ENCODE measurements around the gene TIMM50. TPM values are rescaled to one million over a fixed set of nuclear protein-coding genes. Genes with fewer than 3 reads are reported as not detected.
A peak's percentile ranks its signal among the peaks of the same experiment; 100 is the strongest.

Gene TIMM50
- 10 to 100 TPM; 74.4 to 86.5 (median 77.2) TPM for polyA plus RNA-seq (ENCODE audit: insufficient read length in 3 of 3)
- long read RNA-seq, donor 1, transcript TIMM50-201 (11 exons, 1,612 nt) = major isoform, 17 of 33 reads
- long read RNA-seq, donor 1, transcript TIMM50-205 (1 exons, 2,274 nt) = minor isoform, 13 of 33 reads
- long read RNA-seq, donor 1, partial matches to known transcripts = 0 of 33 reads
- long read RNA-seq, donor 1, other reads (novel, unspliced or antisense) = 0 of 33 reads
- long read RNA-seq, donor 2, transcript TIMM50-201 (11 exons, 1,612 nt) = major isoform, 16 of 33 reads
- long read RNA-seq, donor 2, transcript TIMM50-205 (1 exons, 2,274 nt) = minor isoform, 14 of 33 reads
- long read RNA-seq, donor 2, partial matches to known transcripts = 0 of 33 reads
- long read RNA-seq, donor 2, other reads (novel, unspliced or antisense) = 0 of 33 reads
- long read RNA-seq, donor 3, transcript TIMM50-205 (1 exons, 2,274 nt) = minor isoform, 23 of 63 reads
- long read RNA-seq, donor 3, transcript TIMM50-201 (11 exons, 1,612 nt) = major isoform, 32 of 63 reads
- long read RNA-seq, donor 3, partial matches to known transcripts = 6 of 63 reads
- long read RNA-seq, donor 3, other reads (novel, unspliced or antisense) = 0 of 63 reads
- long read RNA-seq, donor 4, transcript TIMM50-205 (1 exons, 2,274 nt) = minor isoform, 8 of 34 reads
- long read RNA-seq, donor 4, transcript TIMM50-201 (11 exons, 1,612 nt) = major isoform, 22 of 34 reads
- long read RNA-seq, donor 4, partial matches to known transcripts = 0 of 34 reads
- long read RNA-seq, donor 4, other reads (novel, unspliced or antisense) = 0 of 34 reads
- long read RNA-seq, donor 5, transcript TIMM50-205 (1 exons, 2,274 nt) = major isoform, 41 of 79 reads
- long read RNA-seq, donor 5, transcript TIMM50-201 (11 exons, 1,612 nt) = minor isoform, 33 of 79 reads
- long read RNA-seq, donor 5, partial matches to known transcripts = 0 of 79 reads
- long read RNA-seq, donor 5, other reads (novel, unspliced or antisense) = 0 of 79 reads
- long read RNA-seq, donor 6, transcript TIMM50-201 (11 exons, 1,612 nt) = minor isoform, 13 of 45 reads
- long read RNA-seq, donor 6, transcript TIMM50-205 (1 exons, 2,274 nt) = major isoform, 30 of 45 reads
- long read RNA-seq, donor 6, partial matches to known transcripts = 0 of 45 reads
- long read RNA-seq, donor 6, other reads (novel, unspliced or antisense) = 0 of 45 reads
- long read RNA-seq, donor 7, transcript TIMM50-205 (1 exons, 2,274 nt) = minor isoform, 14 of 36 reads
- long read RNA-seq, donor 7, transcript TIMM50-201 (11 exons, 1,612 nt) = major isoform, 18 of 36 reads
- long read RNA-seq, donor 7, partial matches to known transcripts = 0 of 36 reads
- long read RNA-seq, donor 7, other reads (novel, unspliced or antisense) = 0 of 36 reads
- long read RNA-seq, donor 8, transcript TIMM50-205 (1 exons, 2,274 nt) = major isoform, 36 of 67 reads
- long read RNA-seq, donor 8, transcript TIMM50-206 (5 exons, 2,576 nt) = minor isoform, 6 of 67 reads
- long read RNA-seq, donor 8, transcript TIMM50-201 (11 exons, 1,612 nt) = minor isoform, 22 of 67 reads
- long read RNA-seq, donor 8, partial matches to known transcripts = 0 of 67 reads
- long read RNA-seq, donor 8, other reads (novel, unspliced or antisense) = 0 of 67 reads
- long read RNA-seq, donor 9, transcript TIMM50-201 (11 exons, 1,612 nt) = major isoform, 18 of 39 reads
- long read RNA-seq, donor 9, transcript TIMM50-205 (1 exons, 2,274 nt) = major isoform, 18 of 39 reads
- long read RNA-seq, donor 9, partial matches to known transcripts = 0 of 39 reads
- long read RNA-seq, donor 9, other reads (novel, unspliced or antisense) = 0 of 39 reads
- long read RNA-seq, donor 10, transcript TIMM50-201 (11 exons, 1,612 nt) = minor isoform, 19 of 50 reads
- long read RNA-seq, donor 10, transcript TIMM50-205 (1 exons, 2,274 nt) = major isoform, 28 of 50 reads
- long read RNA-seq, donor 10, partial matches to known transcripts = 0 of 50 reads
- long read RNA-seq, donor 10, other reads (novel, unspliced or antisense) = 0 of 50 reads
- long read RNA-seq, donor 11, transcript TIMM50-205 (1 exons, 2,274 nt) = minor isoform, 12 of 29 reads
- long read RNA-seq, donor 11, transcript TIMM50-201 (11 exons, 1,612 nt) = major isoform, 16 of 29 reads
- long read RNA-seq, donor 11, partial matches to known transcripts = 0 of 29 reads
- long read RNA-seq, donor 11, other reads (novel, unspliced or antisense) = 0 of 29 reads
- long read RNA-seq, donor 12, transcript TIMM50-201 (11 exons, 1,612 nt) = minor isoform, 5 of 20 reads
- long read RNA-seq, donor 12, transcript TIMM50-205 (1 exons, 2,274 nt) = major isoform, 11 of 20 reads
- long read RNA-seq, donor 12, partial matches to known transcripts = 0 of 20 reads
- long read RNA-seq, donor 12, other reads (novel, unspliced or antisense) = 0 of 20 reads
- long read RNA-seq, donor 13, transcript TIMM50-201 (11 exons, 1,612 nt) = major isoform, 51 of 94 reads
- long read RNA-seq, donor 13, transcript TIMM50-205 (1 exons, 2,274 nt) = minor isoform, 39 of 94 reads
- long read RNA-seq, donor 13, partial matches to known transcripts = 0 of 94 reads
- long read RNA-seq, donor 13, other reads (novel, unspliced or antisense) = 0 of 94 reads
- long read RNA-seq, donor 14, transcript TIMM50-201 (11 exons, 1,612 nt) = major isoform, 17 of 32 reads
- long read RNA-seq, donor 14, transcript TIMM50-205 (1 exons, 2,274 nt) = minor isoform, 13 of 32 reads
- long read RNA-seq, donor 14, partial matches to known transcripts = 0 of 32 reads
- long read RNA-seq, donor 14, other reads (novel, unspliced or antisense) = 0 of 32 reads
- long read RNA-seq, donor 15, transcript TIMM50-201 (11 exons, 1,612 nt) = minor isoform, 8 of 20 reads
- long read RNA-seq, donor 15, transcript TIMM50-205 (1 exons, 2,274 nt) = major isoform, 9 of 20 reads
- long read RNA-seq, donor 15, partial matches to known transcripts = 0 of 20 reads
- long read RNA-seq, donor 15, other reads (novel, unspliced or antisense) = 0 of 20 reads
- long read RNA-seq, donor 16, transcript TIMM50-201 (11 exons, 1,612 nt) = minor isoform, 50 of 134 reads
- long read RNA-seq, donor 16, transcript TIMM50-205 (1 exons, 2,274 nt) = major isoform, 56 of 134 reads
- long read RNA-seq, donor 16, partial matches to known transcripts = 15 of 134 reads
- long read RNA-seq, donor 16, other reads (novel, unspliced or antisense) = 7 of 134 reads

DNA sequence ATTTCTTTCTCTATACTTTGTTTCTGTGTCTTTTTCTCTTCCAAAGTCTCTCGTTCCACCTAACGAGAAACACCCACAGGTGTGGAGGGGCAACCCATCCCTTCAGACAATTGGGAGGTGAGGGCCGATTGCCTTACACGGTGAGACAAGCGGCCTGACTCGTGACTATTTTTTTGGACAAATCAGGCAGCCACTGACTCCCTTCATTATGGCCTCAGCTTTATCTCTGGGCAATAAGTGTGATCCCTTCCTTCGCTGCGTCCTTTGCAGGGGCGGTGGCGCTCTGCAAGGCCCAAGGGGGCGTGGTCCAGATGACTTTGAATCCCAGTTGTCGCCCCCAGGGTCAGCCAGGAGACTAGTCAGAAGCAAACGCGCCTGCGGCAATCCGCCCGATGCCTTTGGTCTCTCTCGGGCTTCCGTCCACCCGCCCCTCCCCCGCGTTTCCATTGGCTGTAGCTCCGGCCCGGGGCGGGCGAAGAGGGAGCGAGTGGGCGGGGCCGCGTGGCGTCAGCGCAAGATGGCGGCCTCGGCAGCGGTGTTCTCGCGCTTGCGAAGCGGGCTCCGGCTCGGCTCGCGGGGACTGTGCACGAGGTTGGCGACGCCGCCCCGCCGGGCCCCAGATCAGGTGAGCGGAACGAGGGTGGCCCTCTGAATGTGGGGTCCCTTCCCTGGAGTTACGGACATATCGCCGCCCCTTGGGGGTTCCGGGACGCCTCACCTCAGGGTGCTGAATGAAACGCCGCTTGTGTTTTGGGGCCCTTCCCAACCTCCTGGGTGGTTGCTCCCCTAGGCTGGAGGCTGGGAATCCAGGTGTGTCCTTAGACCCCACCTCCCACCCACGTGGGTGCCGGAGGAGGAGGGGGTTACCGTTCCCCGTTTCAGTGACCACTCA lies at the start of gene TIMM50:
Gene TIMM50, plus strand, starts transcription at position 502 of the 892 bp plus-strand sequence. Its CDS starts 16 bp downstream, at position 518.
- peak; percentile 84 to 96 (median 91) for DNase-seq (ENCODE audit: extremely low read depth in 1 of 11, low read depth in 9 of 11, low spot score in 4 of 11)

DNA sequence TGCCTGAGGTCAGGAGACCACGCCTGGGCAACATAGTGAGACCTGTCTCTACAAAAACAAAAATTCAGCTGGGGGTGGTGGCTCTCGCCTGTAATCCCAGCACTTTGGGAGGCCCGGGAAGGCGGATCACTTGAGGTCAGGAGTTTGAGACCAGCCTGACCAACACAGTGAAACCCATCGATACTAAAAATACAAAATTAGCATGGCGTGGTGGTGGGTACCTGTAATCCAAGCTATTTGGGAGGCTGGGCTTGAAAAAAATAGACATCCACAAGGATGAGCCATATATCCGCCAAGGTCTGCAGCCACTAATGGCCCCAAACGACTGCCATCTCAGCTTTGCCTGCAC lies 48.0 kb upstream of the TIMM50 start:
- no peak for DNase-seq (ENCODE audit: extremely low read depth in 1 of 11, low read depth in 9 of 11, low spot score in 4 of 11)

DNA sequence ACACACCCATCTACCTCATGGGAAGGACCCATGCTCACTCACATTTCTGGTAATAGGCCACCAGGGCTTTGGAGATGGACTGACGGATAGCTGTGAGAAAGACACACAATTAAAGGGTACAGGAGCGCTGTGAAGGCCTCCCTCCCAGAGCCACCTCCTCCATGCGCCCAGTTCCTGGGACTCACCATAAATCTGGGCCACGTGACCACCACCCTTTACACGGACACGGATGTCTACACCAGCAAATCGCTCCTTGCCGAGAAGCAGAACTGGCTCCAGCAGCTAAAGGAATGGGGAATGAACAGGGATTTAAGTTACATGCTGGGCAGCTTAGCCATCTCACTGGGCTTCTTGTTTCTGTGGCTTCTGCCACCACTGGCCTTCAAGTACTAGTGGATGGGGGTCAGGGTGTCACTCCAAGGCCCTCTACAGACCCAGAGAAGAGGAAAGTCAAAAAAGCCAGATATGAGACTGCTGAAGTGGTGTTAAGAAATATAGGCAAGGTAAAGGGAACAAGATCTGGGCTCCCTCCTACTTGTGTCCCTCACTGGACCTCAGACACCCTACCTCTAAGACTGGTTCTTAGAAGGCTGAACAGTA lies 47.1 kb upstream of the TIMM50 start:
- DNase-seq (ENCODE audit: extremely low read depth in 1 of 11, low read depth in 9 of 11, low spot score in 4 of 11) = no peak

DNA sequence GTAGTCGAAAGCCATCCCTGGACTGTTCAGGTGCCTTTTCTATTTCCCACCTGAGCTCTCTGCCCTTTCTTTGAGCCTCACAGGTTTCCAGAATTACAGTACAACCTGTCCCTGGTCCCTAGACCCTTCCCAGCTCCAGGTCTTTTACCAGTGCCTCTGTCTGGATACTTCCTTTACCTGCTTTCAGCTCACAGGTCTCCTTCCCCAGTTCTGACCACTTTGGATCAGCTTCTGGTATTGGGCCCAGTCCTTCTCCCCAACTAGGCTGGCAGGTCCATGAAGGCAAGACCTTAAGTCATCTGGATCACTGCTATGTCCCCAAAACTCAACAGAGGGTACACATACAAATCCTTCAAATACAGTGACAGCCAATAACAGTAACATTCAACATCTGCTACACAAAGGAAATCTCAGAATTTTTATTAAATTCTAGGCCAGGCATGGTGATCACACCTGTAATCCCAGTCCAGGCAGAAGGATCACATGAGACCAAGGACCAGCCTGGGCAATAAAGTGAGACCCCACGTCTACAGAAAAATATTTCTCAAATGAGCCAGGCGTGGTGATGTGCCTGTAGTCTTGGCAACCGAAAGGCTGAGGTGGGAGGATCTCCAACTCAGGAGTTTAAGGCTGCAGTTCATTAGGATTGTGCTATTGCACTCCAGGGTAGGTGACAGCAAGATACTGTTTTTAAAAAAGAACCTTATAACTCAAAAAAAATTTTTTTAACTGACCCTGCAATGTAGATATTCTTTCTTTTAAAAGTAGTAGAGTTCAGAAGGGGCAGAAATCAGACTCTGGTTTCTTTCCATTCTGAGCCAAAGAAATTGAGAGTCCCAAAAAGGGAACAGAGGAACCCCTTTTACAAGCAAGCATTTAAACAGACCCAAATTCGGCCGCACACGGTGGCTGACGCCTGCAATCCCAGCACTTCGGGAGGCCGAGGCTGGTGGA lies 46.2 kb upstream of the TIMM50 start:
- no peak for DNase-seq (ENCODE audit: extremely low read depth in 1 of 11, low read depth in 9 of 11, low spot score in 4 of 11)

DNA sequence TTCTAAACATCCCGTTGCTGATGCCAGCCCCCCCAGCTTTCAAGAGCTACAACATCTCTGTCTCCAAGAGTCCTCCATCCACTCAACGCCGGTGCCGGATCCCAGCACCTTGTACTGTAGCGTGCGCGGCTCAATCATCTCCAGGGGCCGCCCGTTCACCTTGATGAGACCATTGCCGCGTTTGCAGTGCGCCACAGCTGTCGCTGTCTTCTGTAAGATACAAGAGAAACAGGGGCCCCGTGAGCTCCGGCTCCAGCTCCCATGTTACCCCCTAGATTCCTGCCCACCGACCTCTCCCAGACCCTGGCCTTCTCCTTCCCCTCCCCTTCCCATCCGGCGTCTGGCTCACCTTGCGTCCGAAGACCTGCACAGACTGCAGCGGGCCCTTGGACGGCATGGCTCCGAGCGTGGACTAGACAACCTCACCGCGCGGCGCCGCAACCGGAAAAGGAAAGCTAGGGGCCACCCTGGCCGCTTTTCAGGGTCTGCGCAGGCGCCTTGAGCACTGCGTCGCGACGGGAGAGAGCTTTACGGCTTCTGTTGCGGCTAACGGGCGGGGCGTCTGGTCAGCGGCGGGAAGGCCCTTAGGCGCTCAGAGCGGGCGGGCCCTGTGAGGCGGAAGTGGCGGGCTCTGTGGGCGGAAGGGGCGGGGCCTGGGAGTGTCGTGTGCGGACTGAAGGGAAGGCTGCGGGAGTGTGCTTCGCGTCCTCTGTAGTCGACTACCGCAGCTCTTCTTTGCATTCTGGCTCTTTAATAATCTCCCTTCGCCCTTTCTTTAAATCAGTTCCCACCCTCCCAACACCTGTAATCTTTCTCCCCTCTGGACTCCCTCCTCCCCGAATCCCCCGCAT lies 44.9 kb upstream of the TIMM50 start, which contains the start of gene RPS16:
Gene RPS16, minus strand, starts transcription at position 451 of the 851 bp plus-strand sequence. Its CDS starts 54 bp downstream, at position 397.
- DNase-seq (ENCODE audit: extremely low read depth in 1 of 11, low read depth in 9 of 11, low spot score in 4 of 11) = peak; percentile 85 to 97 (median 96)

DNA sequence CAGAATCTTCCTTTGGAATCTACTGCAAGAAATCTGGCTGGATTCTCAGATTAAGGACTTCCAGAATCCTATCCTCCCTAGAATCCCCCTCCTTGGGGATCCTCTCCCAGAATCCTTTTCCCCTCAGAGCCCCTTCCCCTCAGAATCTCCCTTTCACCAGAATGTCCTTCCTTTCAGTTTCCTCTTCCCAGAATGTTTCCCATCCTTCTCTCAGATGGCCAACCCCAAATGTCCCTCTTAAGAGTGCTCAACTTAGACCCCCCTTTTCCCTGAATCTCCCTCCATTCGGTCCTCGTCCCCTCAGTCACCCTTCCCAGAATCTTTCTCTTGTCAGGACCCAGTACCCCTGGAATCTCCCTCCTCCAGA lies 44.3 kb upstream of the TIMM50 start:
- DNase-seq (ENCODE audit: extremely low read depth in 1 of 11, low read depth in 9 of 11, low spot score in 4 of 11) = no peak

DNA sequence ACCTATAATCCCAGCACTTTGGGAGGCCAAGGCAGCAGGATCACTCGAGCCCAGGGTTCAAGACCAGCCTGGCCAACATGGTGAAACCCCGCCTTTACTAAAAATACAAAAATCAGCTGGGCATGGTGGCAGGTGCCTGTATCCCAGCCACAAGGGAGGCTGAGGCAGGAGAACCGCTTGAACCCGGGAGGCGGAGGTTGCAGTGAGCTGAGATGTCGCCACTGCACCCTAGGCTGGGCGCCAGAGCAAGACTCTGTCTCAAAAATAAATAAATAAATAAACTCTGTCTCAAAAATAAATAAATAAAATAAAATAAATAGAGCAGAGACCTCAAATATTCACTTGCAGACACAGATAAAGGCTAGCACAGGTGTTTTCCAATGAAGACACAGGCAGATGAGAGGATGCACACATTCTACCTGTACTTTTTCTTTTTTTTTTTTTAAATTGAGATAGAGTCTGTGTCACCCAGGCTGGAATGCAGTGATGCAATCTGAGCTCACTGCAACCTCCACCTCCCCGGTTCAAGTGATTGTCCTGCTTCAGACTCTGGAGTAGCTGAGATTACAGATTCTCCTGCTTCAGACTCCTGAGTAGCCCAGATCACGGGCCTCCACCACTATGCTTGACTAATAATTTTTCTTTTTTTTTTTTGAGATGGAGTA lies 42.2 kb upstream of the TIMM50 start:
- no peak for DNase-seq (ENCODE audit: extremely low read depth in 1 of 11, low read depth in 9 of 11, low spot score in 4 of 11)

DNA sequence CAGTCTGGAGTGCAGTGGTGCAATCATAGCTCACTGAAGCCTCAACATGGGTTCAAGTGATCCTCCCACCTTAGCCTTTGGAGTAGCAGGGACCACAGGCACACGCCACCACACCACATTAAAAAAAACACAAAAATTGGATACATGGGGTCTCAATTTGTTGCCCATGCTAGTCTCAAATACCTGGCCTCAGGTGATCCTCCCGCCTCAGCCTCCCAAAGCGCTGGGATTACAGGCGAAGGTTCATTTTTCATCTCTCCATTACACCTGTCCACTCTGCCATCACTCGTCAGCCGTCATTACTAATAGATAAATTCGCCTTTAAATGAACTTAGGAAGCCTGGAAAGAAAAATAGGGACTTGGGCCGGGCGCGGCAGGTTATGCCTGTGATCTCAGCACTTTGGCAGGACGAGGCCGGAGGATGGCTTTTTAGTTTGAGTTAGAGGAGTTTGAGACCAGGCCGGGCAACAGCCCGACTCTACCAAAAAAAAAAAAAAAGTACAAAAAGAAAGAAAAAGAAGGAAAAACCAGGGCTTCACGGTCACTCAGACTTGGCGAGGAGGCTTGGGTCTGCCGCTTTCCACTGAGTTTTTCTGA lies 35.9 kb upstream of the TIMM50 start:
- DNase-seq (ENCODE audit: extremely low read depth in 1 of 11, low read depth in 9 of 11, low spot score in 4 of 11) = peak in 1 of 11 donors; percentile 26

DNA sequence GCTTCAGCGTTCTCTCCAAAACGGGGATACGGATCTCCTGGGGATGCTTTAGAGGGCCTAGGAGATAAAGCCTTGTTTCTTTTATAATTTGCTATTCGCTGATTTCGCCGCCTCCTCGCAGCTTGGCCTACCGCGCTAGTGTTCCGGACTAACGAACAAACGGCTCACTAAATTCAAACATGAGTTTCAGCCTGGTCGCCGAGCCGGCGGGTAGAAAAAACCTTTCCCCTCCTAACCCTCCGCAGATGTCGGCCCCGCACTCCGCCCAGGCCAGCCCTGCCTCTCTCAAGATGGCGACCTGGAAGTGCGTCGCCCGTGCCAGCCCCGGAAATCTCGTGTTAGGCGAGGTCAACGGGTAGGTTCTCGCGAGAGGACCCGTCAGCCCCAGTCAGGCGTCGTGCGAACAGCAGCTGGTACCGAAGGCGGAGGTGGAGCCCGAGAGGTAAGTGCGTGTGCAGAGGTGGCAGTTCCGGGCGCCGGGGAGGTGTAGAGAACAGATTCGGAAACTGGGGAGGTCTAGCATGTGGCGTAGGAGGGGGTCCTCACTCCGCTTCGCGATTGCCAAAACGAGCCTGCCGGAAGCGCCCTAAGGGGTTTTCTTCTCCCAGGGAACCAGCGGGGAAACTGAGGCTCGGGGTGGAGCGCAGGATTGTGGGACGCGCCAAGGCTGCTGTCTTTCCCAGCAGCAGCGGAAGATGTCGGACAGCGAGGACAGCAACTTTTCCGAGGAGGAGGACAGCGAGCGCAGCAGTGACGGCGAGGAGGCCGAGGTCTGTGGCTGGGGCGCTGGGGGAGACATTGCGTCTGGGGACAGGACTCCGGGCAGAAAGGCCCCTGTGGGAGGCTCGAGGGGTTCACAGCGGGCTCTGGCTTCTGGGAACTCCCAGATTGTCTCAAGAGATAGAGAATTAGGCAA lies 35.2 kb upstream of the TIMM50 start, which contains the start of gene SUPT5H:
Gene SUPT5H, plus strand, starts transcription at position 387 of the 916 bp plus-strand sequence. Its CDS starts 309 bp downstream, at position 696.
- peak; percentile 92 to 97 (median 95) for DNase-seq (ENCODE audit: extremely low read depth in 1 of 11, low read depth in 9 of 11, low spot score in 4 of 11)
